Pons (tissue), 1 donor: ENCODE results near the gene C10orf67.
"Not testable (repeated sequence)": the region's sequence is repeated elsewhere in the genome, so short reads cannot be mapped to it uniquely, and the experiment has no call there.

Source experiments
- DNase-seq: peaks from one replicate; pipeline ENCODE4 v3.0.0-alpha.2; 2016; ENCODE audit warnings: low spot score

Gene C10orf67

GRCh38 chr10:23270531-23270930 lies 74.1 kb downstream of the C10orf67 start:
- no peak for DNase-seq

GRCh38 chr10:23263441-23264164 lies 81.0 kb downstream of the C10orf67 start:
- no peak for DNase-seq

- no peak for DNase-seq
Observed at GRCh38 chr10:23262928-23263327, 81.7 kb downstream of the C10orf67 start.

GRCh38 chr10:23258516-23258915 lies 86.1 kb downstream of the C10orf67 start:
- DNase-seq, result no peak

- no peak for DNase-seq
Observed at GRCh38 chr10:23253780-23254179, 90.8 kb downstream of the C10orf67 start.

GRCh38 chr10:23252859-23253258 lies 91.7 kb downstream of the C10orf67 start:
- not testable (repeated sequence) for DNase-seq

GRCh38 chr10:23241779-23242178 lies 102.8 kb downstream of the C10orf67 start:
- DNase-seq, result not testable (repeated sequence)

GRCh38 chr10:23238015-23238414 lies 106.6 kb downstream of the C10orf67 start:
- DNase-seq, result peak; percentile 1

GRCh38 chr10:23230582-23230981 lies 114.0 kb downstream of the C10orf67 start:
- DNase-seq, result no peak

- DNase-seq, result no peak
Observed at GRCh38 chr10:23217471-23217870, 127.1 kb downstream of the C10orf67 start.

GRCh38 chr10:23205972-23206642 lies 138.5 kb downstream of the C10orf67 start:
- DNase-seq, result no peak

- no peak for DNase-seq
Observed at GRCh38 chr10:23204773-23205172, 139.8 kb downstream of the C10orf67 start.

GRCh38 chr10:23203369-23204325 lies 140.9 kb downstream of the C10orf67 start:
- DNase-seq, result no peak

GRCh38 chr10:23202779-23203178 lies 141.8 kb downstream of the C10orf67 start:
- no peak for DNase-seq

- no peak for DNase-seq
Observed at GRCh38 chr10:23201837-23202236, 142.8 kb downstream of the C10orf67 start.

GRCh38 chr10:23200997-23201652 lies 143.5 kb downstream of the C10orf67 start:
- DNase-seq, result no peak

GRCh38 chr10:23200586-23200985 lies 144.0 kb downstream of the C10orf67 start:
- no peak for DNase-seq

- no peak for DNase-seq
Observed at GRCh38 chr10:23199768-23200511, 144.7 kb downstream of the C10orf67 start.

GRCh38 chr10:23198940-23199767 lies 145.4 kb downstream of the C10orf67 start:
- no peak for DNase-seq

GRCh38 chr10:23198610-23198939 lies 146.0 kb downstream of the C10orf67 start:
- DNase-seq, result no peak
